ENCODE results near the gene CYB561D1.

CYB561D1 gene

DNA sequence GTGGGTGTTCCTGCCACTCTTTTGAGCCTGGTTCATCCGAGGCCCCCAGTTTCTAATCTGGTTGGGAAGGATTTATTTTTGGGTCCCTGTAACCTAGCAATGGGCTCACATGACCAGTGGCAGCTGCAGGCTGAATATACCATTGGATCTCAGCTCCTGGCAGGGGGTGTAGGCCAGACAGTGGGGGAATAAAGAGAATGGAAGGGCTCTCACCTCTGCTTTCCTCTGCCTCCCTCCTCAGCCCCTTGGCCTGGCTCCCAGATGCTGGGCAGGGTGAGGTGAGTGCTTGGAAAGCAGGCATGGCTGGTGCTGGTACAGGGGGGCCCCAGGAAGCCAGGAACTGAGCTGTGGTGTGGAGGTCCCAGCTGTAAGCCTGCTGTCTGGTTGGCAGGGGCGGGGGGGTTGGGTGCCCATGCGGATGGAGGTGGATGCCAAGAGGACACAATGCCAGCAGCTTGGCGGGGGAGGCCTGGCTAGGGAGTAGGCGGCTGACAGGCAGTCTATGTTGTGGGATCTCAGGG, 42.1 kb downstream of the CYB561D1 start:
- no peak for TF ChIP-seq POLR2AphosphoS5 (IDR thresholded peaks at IDR 0.05; ENCODE audit: low read depth, low read length)
- no peak for TF ChIP-seq POLR2A (IDR thresholded peaks at IDR 0.05; ENCODE audit: low read depth, low read length)
- no peak for TF ChIP-seq TAF1 (IDR thresholded peaks at IDR 0.05; ENCODE audit: borderline replicate concordance, low read depth, low read length)
- no peak for DNase-seq (ENCODE audit: insufficient read length)
- no peak for FAIRE-seq

DNA sequence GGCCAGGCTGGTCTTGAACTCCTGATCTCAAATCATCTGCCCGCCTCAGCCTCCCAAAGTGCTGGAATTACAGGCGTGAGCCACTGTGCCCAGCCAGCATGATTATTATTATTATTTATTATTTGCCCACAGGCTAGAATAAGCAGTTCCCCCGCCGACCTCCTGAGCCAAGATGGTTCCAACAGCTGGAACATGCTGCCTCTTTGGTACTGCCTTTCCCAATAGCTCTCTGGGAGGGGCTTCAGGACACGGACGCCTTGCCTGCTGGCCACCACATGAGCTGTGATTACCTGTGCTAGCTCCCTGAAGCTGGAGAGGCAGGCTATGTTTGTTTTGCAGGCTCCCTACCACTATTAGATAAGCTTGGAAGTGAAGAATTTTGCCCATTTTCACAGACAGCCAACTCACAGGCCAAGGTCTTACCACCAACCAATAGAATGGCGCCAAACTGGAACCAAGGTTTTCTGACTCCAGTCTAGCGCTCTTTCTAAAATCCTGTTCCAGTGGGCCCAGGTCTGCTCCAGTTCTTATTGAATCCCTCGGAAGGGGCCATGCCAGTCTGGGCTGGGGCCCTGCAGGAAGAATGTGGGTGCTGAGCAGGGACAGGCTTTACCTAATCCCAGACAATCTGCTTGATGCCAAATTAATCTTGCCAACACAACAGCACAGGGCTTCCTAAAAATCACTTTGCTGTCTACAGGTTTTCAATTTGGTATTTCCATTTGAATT, 43.7 kb downstream of the CYB561D1 start:
- DNase-seq (ENCODE audit: insufficient read length): no peak
- TF ChIP-seq POLR2AphosphoS5 (IDR thresholded peaks at IDR 0.05; ENCODE audit: low read depth, low read length) (no peak), TAF1 (IDR thresholded peaks at IDR 0.05; ENCODE audit: borderline replicate concordance, low read depth, low read length) (no peak), POLR2A (IDR thresholded peaks at IDR 0.05; ENCODE audit: low read depth, low read length) (no peak)
- no peak for FAIRE-seq

DNA sequence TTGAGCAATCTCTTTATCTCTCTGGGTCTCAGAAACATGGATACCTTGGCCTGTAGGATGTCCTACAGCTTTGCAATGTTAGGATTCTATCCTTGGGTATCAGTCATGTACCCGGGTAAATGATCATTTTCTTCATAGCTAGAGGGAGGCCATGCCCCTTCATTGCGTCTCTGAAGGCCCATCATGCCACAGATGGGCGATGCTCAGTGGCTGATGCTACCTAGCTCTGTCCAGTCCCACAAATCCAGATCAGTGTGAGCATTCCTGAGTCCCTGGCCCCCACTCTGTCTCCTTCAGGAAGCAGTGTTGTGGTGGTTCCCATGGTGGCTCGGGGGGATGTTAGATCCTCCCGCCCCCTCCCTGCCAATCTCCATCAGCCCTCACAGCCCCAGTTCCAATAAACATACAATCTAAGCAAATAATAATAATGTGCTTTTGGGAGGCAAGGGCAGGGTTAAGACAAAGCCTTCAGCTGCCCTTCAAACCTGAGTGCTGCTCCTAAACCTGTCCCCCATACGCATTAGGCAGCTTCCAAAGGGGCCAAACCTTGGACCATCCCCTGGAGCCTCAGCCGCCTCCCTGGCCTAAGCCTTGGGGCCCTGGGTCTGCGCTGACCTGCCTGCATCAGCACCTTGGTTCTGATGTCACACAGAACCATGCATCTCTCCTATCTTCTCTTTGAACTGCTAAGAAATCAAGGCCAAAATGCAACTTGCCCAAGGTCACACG, 45.1 kb downstream of the CYB561D1 start:
- TF ChIP-seq POLR2A (IDR thresholded peaks at IDR 0.05; ENCODE audit: low read depth, low read length) (no peak), POLR2AphosphoS5 (IDR thresholded peaks at IDR 0.05; ENCODE audit: low read depth, low read length) (no peak), TAF1 (IDR thresholded peaks at IDR 0.05; ENCODE audit: borderline replicate concordance, low read depth, low read length) (no peak)
- FAIRE-seq (no peak), DNase-seq (ENCODE audit: insufficient read length) (no peak)

DNA sequence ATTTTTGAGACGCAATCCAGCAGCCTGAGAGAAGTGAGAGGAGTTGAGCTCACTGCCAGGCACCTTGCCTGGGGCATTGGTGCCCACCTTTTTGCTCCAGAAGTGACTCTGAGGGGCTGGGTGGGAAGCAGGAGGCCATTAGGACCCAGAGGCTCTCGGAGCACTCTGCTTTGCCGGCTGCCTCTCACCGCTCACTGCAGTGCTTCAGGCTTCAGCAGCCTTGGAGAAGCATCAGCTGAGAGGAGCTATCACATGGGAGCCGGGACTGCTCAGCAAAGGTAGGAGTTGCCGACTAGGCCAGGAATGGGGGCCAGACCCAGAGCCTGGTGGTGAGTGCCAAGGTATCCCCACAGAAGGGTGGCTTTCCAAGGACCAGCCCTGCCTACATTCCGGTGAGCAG, 45.8 kb downstream of the CYB561D1 start, which contains the start of gene GPR61:
GPR61 (plus strand) TSS at position 197 of the 400 bp plus-strand sequence. CDS start 3,151 bp downstream, outside the sequence.
- FAIRE-seq (no peak), DNase-seq (ENCODE audit: insufficient read length) (no peak)
- TF ChIP-seq POLR2A (IDR thresholded peaks at IDR 0.05; ENCODE audit: low read depth, low read length) (no peak), POLR2AphosphoS5 (IDR thresholded peaks at IDR 0.05; ENCODE audit: low read depth, low read length) (no peak), TAF1 (IDR thresholded peaks at IDR 0.05; ENCODE audit: borderline replicate concordance, low read depth, low read length) (no peak)

DNA sequence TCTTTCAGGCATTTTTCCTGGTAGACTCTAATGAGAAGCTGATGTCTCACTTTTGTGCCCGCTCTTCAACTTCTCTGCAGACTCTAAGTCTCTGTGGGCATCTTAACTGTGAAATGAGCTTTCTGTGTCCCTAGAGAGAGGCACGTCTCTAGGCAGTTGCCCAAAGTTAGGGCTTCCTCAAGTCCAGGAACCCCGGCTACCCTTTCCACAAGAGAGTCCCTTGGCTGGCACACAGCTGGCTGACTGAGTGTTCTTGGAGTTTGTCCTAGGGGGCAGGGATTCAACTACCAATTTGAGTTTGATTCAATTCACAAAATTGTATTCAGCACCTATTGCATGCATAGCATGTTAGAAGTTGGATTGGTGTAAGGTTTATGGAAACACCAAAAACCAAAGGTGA, 47.2 kb downstream of the CYB561D1 start:
- FAIRE-seq: no peak
- TF ChIP-seq POLR2A (IDR thresholded peaks at IDR 0.05; ENCODE audit: low read depth, low read length): no peak
- no peak for TF ChIP-seq POLR2AphosphoS5 (IDR thresholded peaks at IDR 0.05; ENCODE audit: low read depth, low read length)
- no peak for TF ChIP-seq TAF1 (IDR thresholded peaks at IDR 0.05; ENCODE audit: borderline replicate concordance, low read depth, low read length)

DNA sequence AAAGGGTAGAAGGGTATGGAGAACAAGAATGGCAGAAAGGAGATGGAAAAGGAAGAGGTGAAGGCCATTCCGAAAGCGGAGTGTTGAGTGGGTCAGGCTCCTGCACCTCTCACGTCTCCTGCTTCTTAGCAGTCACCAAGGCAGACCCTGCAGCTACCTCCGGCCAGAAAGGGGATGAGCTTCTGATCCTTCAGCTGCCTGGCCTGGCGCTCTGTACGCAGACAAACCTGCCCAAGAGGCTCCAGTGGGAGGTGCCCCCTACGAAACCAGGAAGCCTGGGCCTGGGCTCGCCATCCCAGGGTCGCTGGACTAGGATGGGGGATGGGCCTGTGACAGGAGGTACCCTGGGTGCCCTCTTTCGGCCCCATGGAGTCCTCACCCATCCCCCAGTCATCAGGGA, 48.8 kb downstream of the CYB561D1 start:
- DNase-seq (ENCODE audit: insufficient read length): no peak

More for the DNA sequence above, 47.2 kb downstream of the CYB561D1 start:
- no peak for DNase-seq (ENCODE audit: insufficient read length)

DNA sequence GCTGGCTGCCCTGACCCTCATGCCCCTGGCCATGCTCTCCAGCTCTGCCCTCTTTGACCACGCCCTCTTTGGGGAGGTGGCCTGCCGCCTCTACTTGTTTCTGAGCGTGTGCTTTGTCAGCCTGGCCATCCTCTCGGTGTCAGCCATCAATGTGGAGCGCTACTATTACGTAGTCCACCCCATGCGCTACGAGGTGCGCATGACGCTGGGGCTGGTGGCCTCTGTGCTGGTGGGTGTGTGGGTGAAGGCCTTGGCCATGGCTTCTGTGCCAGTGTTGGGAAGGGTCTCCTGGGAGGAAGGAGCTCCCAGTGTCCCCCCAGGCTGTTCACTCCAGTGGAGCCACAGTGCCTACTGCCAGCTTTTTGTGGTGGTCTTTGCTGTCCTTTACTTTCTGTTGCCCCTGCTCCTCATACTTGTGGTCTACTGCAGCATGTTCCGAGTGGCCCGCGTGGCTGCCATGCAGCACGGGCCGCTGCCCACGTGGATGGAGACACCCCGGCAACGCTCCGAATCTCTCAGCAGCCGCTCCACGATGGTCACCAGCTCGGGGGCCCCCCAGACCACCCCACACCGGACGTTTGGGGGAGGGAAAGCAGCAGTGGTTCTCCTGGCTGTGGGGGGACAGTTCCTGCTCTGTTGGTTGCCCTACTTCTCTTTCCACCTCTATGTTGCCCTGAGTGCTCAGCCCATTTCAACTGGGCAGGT, 49.5 kb downstream of the CYB561D1 start:
- TF ChIP-seq POLR2AphosphoS5 (IDR thresholded peaks at IDR 0.05; ENCODE audit: low read depth, low read length): no peak
- TF ChIP-seq POLR2A (IDR thresholded peaks at IDR 0.05; ENCODE audit: low read depth, low read length): no peak
- FAIRE-seq (no peak), DNase-seq (ENCODE audit: insufficient read length) (no peak)

More for the DNA sequence above, 48.8 kb downstream of the CYB561D1 start:
- TF ChIP-seq POLR2A (IDR thresholded peaks at IDR 0.05; ENCODE audit: low read depth, low read length) (no peak), POLR2AphosphoS5 (IDR thresholded peaks at IDR 0.05; ENCODE audit: low read depth, low read length) (no peak), TAF1 (IDR thresholded peaks at IDR 0.05; ENCODE audit: borderline replicate concordance, low read depth, low read length) (no peak)
- no peak for FAIRE-seq

DNA sequence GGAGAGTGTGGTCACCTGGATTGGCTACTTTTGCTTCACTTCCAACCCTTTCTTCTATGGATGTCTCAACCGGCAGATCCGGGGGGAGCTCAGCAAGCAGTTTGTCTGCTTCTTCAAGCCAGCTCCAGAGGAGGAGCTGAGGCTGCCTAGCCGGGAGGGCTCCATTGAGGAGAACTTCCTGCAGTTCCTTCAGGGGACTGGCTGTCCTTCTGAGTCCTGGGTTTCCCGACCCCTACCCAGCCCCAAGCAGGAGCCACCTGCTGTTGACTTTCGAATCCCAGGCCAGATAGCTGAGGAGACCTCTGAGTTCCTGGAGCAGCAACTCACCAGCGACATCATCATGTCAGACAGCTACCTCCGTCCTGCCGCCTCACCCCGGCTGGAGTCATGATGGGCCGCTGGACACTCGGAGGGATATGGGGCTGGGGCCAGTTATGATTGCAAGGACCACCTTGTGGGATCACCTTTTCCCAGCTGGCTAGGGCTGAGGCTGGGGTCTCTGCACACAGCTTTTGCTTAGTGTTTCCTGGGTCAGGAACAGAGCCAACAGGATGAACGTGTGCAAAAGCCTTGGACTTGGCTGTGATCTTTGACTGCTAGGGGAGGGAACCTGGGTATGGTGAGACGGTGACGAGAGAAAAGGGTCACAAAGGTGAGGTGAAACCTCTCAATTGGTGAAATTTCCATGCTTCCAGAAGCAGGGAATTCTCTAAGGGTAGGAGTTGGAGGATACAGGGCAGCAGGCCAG, 50.3 kb downstream of the CYB561D1 start:
- no peak for DNase-seq (ENCODE audit: insufficient read length)

DNA sequence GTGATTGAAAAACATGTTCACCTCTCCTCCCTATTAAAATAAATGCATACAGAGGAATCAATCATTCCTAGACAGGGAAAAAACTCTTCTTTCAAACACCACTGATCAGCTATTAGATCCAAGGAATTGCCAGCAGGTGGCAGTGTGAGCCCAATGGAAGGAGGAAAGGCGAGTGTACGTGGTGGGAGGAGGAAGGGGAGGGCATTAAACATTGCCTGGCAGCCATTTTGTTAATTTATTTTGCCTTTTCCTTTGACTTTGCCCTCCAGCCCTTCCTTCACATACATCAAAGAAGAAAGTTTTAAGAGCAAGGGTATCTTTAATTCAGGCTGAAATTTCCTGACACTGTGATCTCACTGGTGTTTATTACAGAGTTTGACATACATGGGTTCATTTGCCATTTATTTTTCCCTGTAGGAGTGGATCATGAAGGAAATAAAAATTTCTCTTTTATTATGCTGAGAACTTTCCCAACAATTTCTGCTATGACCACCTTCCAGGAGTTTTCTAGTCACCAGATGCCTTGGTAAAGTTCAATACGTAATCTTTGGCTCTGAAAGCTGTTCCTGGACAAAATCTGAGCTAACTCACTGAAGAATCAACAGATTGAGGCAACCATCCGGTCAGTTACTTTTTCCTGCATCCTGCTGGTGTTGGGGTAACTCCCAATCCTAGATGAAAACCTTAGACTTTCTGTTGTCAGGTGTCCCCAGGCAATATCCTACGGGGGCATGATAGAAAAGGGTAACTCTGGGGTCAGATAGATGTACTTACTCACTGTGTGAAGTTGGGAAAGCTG, 52.6 kb downstream of the CYB561D1 start:
- TF ChIP-seq POLR2AphosphoS5 (IDR thresholded peaks at IDR 0.05; ENCODE audit: low read depth, low read length) (no peak), TAF1 (IDR thresholded peaks at IDR 0.05; ENCODE audit: borderline replicate concordance, low read depth, low read length) (no peak), POLR2A (IDR thresholded peaks at IDR 0.05; ENCODE audit: low read depth, low read length) (peak; percentile 6; the same call in 1 of the 2 replicates)
- FAIRE-seq: peak; percentile 92
- peak; percentile 77 for DNase-seq (ENCODE audit: insufficient read length)

More for the DNA sequence above, 50.3 kb downstream of the CYB561D1 start:
- no peak for FAIRE-seq
- TF ChIP-seq TAF1 (IDR thresholded peaks at IDR 0.05; ENCODE audit: borderline replicate concordance, low read depth, low read length) (no peak), POLR2AphosphoS5 (IDR thresholded peaks at IDR 0.05; ENCODE audit: low read depth, low read length) (no peak), POLR2A (IDR thresholded peaks at IDR 0.05; ENCODE audit: low read depth, low read length) (no peak)

Data from GM12892 (cell line).